Right lobe of liver (tissue), 6 donors: ENCODE measurements around the gene KCNJ16. TPM values are rescaled to one million over a fixed set of nuclear protein-coding genes. Genes with fewer than 3 reads are reported as not detected.

ENCODE experiments used
- ATAC-seq, 4 donors: fragments of 200-7000 bp; cut with Tn5 transposase; one replicate each; pipeline ENCODE4 v1.9.1; 2020; ENCODE audit warnings: mild to moderate bottlenecking in 4 of 4, moderate library complexity in 4 of 4
- DNase-seq, 3 donors: peaks; one replicate each; pipeline ENCODE4 v3.0.0-alpha.2; 2020
- H3K27ac ChIP-seq, 3 donors: fragments of 200-600 bp; one replicate each; pipeline ENCODE4 v1.8.0; 2022
- H3K27me3 ChIP-seq, 2 donors: fragments of 200-600 bp; one replicate each; pipeline ENCODE4 v1.8.0; 2022
- H3K36me3 ChIP-seq, 4 donors: fragments of 200-600 bp; sonication (generic) in 1 of 4; one replicate each; pipeline versions ENCODE4 v1.5.1 to v1.8.0; 2017 to 2022; ENCODE audit warnings: control low read depth in 1 of 4
- H3K4me1 ChIP-seq, 4 donors: fragments of 200-600 bp; sonication (generic) in 1 of 4; one replicate each; pipeline versions ENCODE4 v1.5.1 to v1.8.0; 2017 to 2022; ENCODE audit warnings: control low read depth in 1 of 4
- H3K4me3 ChIP-seq, 3 donors: fragments of 200-600 bp; one replicate each; pipeline ENCODE4 v1.8.0; 2022
- H3K9me3 ChIP-seq, 4 donors: fragments of 200-600 bp; sonication (generic) in 1 of 4; one replicate each; pipeline versions ENCODE4 v1.5.1 to v1.8.0; 2017 to 2022; ENCODE audit warnings: control low read depth in 1 of 4
- CTCF ChIP-seq, 4 donors: fragments of 200-600 bp in 3 of 4; fragments of 450-650 bp in 1 of 4; IDR thresholded peaks; one replicate each; pipeline versions ENCODE4 v1.5.1 to v1.8.0; 2016 to 2022; ENCODE audit warnings: antibody characterized with exemption in 4 of 4, mild to moderate bottlenecking in 2 of 4
- POLR2A ChIP-seq: fragments of 450-650 bp; IDR thresholded peaks from one replicate; pipeline ENCODE4 v1.6.1; 2017; ENCODE audit warnings: antibody characterized with exemption, mild to moderate bottlenecking
- WGBS: methylation state at CpG from one replicate; pipeline ENCODE4 v1.1.6; 2018; ENCODE audit warnings: low coverage, low lambda C conversion rate; ENCODE audit not compliant: insufficient coverage; ENCODE audit errors: missing lambda C conversion rate; 5-methylcytosine and 5-hydroxymethylcytosine counted together
- intact Hi-C, 2 donors: fragments of 100-400 bp; cut with DNase I; formaldehyde crosslinking; loops; one replicate each; pipeline versions ENCODE4 v1.11.2 to v1.14.1; 2022
- total RNA-seq, 6 experiments: library from RNA; depleted of rRNA in 2 of 6; stranded (reverse); fragments of >200 nt in 2 of 6; fragmentation: NEBNext Ultra II Directional in 3 of 6; extraction: Animal tissue kit (Norgen Biotek cat#: 25700) in 3 of 6; gene quantifications; one replicate each; pipeline versions ENCODE4 v1.1.0 to v1.2.4, GENCODE V29; 2016 to 2023
- donor health status: DM: no; HTN: yes; CAD: no.
- donor health status: DM: no; HTN: no; CAD: no.
- donor health status: DM: no; HTN: no; CAD: no.
- donor health status: DM: no; HTN: yes; CAD: no.
- donor health status: DM: no; HTN: yes; CAD: no.

KCNJ16 gene
- total RNA-seq, 6 experiments from 2014 or later, result 0.07 to 2.1 (median 0.85) TPM

GRCh38 chr17:70086516-70086915 lies 11.5 kb downstream of the KCNJ16 start:
- WGBS, result 27% methylated on average over 2 of the region's 2 CpGs
- TF ChIP-seq CTCF (IDR thresholded peaks at IDR 0.05) (no peak), POLR2A (no peak)
- Histone ChIP-seq H3K27me3 (no peaks in the 10 kb centered on the region), H3K4me1 (no peaks in the 10 kb centered on the region), H3K27ac (no peak overlapping the region), H3K36me3 (no peaks in the 10 kb centered on the region), H3K4me3 (no peak overlapping the region), H3K9me3 (no peaks in the 10 kb centered on the region)
- intact Hi-C loops, result no loop called here
- no peak for DNase-seq
- no peak for ATAC-seq

- TF ChIP-seq POLR2A (no peak), CTCF (IDR thresholded peaks at IDR 0.05) (no peak)
- H3K27me3 ChIP-seq, result no peaks in the 10 kb centered on the region
- H3K36me3 ChIP-seq, result no peaks in the 10 kb centered on the region
- no peaks in the 10 kb centered on the region for H3K4me1 ChIP-seq
- no peaks in the 10 kb centered on the region for H3K9me3 ChIP-seq
- intact Hi-C loops, result no loop called here
- no peak for DNase-seq
- no peak overlapping the region for H3K27ac ChIP-seq
- no peak overlapping the region for H3K4me3 ChIP-seq
- 43% methylated on average over 5 of the region's 5 CpGs for WGBS
- no peak for ATAC-seq
These were observed 14.6 kb downstream of the KCNJ16 start for GRCh38 chr17:70089513-70090148.

- Histone ChIP-seq H3K27ac (no peak overlapping the region), H3K36me3 (no peaks in the 10 kb centered on the region), H3K4me3 (no peak overlapping the region), H3K27me3 (no peaks in the 10 kb centered on the region), H3K4me1 (no peaks in the 10 kb centered on the region), H3K9me3 (no peaks in the 10 kb centered on the region)
- DNase-seq, result no peak
- peak in 2 of 4 donors; percentile 51 to 53 for ATAC-seq
- TF ChIP-seq CTCF (IDR thresholded peaks at IDR 0.05), result no peak
- no peak for TF ChIP-seq POLR2A
- WGBS, result 54% methylated on average over 2 of the region's 2 CpGs
- intact Hi-C loops, result no loop called here
These were observed 16.1 kb downstream of the KCNJ16 start for GRCh38 chr17:70091005-70091568.

GRCh38 chr17:70091696-70092095 lies 16.7 kb downstream of the KCNJ16 start:
- WGBS, result 0% methylated on average over 1 of the region's 1 CpG
- no peaks in the 10 kb centered on the region for H3K4me1 ChIP-seq
- no peak for TF ChIP-seq CTCF (IDR thresholded peaks at IDR 0.05)
- no peak for TF ChIP-seq POLR2A
- DNase-seq (no peak), ATAC-seq (no peak)
- H3K9me3 ChIP-seq, result no peaks in the 10 kb centered on the region
- no peaks in the 10 kb centered on the region for H3K36me3 ChIP-seq
- H3K27ac ChIP-seq, result no peak overlapping the region
- intact Hi-C loops, result no loop called here
- no peaks in the 10 kb centered on the region for H3K27me3 ChIP-seq
- no peak overlapping the region for H3K4me3 ChIP-seq
